ENCODE measurements around the gene CDON. TPM values are rescaled to one million over a fixed set of nuclear protein-coding genes. Genes with fewer than 3 reads are reported as not detected.

Gene CDON
- total RNA-seq, 2 donors from 2014 or later: 17.6 to 21.9 TPM

DNA sequence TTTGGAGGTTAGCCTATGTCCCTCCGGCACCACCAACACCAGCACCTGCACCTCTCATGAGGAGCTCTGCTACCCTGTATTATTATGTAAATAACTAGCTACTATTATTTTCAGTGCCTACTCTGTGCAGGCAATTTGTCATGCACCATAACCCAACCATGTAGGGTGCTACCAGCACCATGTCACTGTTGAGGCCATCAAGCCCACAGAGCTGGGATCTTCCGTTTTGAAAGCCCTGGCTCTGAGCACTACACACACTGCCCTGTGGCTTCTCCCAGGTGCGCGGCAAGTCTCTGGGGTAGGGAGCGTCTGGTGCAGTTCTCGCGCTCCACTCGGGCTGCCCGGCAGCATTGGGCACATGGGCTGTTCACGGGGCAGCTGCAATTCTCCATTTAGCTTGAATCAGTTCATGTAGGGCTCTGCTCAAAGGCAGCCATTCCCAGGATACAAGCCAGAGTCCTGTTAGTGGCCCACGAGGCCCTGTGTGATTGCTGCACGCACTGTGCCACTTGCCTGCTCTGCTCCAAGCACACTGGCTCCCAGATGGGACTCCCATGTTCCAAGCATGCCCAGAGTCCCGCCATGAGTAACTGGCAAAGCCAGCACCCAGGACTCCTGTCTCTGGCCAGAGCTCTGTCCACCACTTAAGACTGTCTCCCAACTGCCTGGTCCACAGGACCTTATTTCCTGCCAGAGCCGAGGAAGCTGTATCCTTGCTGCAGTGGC, 42.5 kb upstream of the CDON start:
- no peaks in the 10 kb centered on the region for H3K36me3 ChIP-seq
- no peak overlapping the region for H3K4me3 ChIP-seq
- DNase-seq (ENCODE audit: low spot score): no peak
- no peaks in the 10 kb centered on the region for H3K9me3 ChIP-seq
- no peak for TF ChIP-seq CTCF (IDR thresholded peaks at IDR 0.05)
- no peaks in the 10 kb centered on the region for H3K27me3 ChIP-seq
- H3K27ac ChIP-seq: no peak overlapping the region
- H3K4me1 ChIP-seq: peaks cover 0 to 26% of the 10 kb centered on the region in 2 donors

DNA sequence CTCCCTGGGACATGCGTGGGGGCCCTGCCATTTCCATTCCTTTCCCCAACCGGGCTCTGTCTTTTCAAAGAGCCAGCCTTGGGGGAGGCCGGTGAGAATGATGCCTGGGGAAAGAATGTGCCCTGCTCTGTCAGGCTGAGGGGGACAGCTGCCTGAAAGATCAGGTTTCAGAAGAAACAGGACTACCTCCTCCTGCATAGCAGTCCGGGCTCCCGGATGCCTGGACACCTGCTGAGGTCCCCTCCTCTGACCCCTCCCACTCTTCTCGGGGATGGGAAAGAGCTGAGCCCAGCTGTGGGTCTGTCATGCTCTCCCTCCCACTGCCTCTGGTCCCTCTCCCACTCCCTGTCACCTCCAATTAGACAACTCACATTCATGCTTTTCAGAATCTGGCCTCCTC, 41.8 kb upstream of the CDON start:
- Histone ChIP-seq H3K36me3 (no peaks in the 10 kb centered on the region), H3K4me3 (no peak overlapping the region), H3K27me3 (no peaks in the 10 kb centered on the region), H3K4me1 (peaks cover 0 to 19% of the 10 kb centered on the region in 2 donors), H3K9me3 (no peaks in the 10 kb centered on the region), H3K27ac (no peak overlapping the region)
- no peak for TF ChIP-seq CTCF (IDR thresholded peaks at IDR 0.05)
- no peak for DNase-seq (ENCODE audit: low spot score)

- H3K27ac ChIP-seq: no peak overlapping the region
- DNase-seq (ENCODE audit: low spot score): no peak
Observed at GRCh38 chr11:126103150-126103549, 40.5 kb upstream of the CDON start.

GRCh38 chr11:126102436-126102981, 39.8 kb upstream of the CDON start:
- Histone ChIP-seq H3K4me1 (peaks cover 0 to 19% of the 10 kb centered on the region in 2 donors), H3K4me3 (no peak overlapping the region), H3K9me3 (no peaks in the 10 kb centered on the region), H3K36me3 (no peaks in the 10 kb centered on the region), H3K27me3 (no peaks in the 10 kb centered on the region), H3K27ac (peak overlapping the region; percentile 9 to 26)
- TF ChIP-seq CTCF (IDR thresholded peaks at IDR 0.05): no peak
- no peak for DNase-seq (ENCODE audit: low spot score)

More at GRCh38 chr11:126103150-126103549, 40.5 kb upstream of the CDON start:
- Histone ChIP-seq H3K4me1 (peaks cover 0 to 19% of the 10 kb centered on the region in 2 donors), H3K27me3 (no peaks in the 10 kb centered on the region), H3K4me3 (no peak overlapping the region), H3K9me3 (no peaks in the 10 kb centered on the region), H3K36me3 (no peaks in the 10 kb centered on the region)
- no peak for TF ChIP-seq CTCF (IDR thresholded peaks at IDR 0.05)

DNA sequence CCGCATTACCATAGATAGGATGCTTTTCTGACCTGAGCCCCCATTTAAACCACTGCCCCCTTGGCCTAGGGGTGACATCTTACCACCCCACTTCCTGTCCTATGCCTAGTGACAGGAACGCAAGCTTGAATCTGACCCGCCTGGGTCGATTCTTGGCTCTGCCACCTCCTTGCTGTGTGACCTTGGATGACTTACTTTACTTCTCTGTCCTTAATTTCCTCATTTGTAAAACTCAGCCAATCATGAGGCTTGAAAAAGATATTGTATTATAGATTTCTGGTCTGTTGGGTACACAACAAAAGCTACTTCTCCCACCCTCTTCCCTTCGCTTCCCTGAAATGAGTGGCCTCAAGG, 39.2 kb upstream of the CDON start:
- TF ChIP-seq CTCF (IDR thresholded peaks at IDR 0.05): no peak
- no peaks in the 10 kb centered on the region for H3K27me3 ChIP-seq
- H3K4me3 ChIP-seq: no peak overlapping the region
- no peaks in the 10 kb centered on the region for H3K36me3 ChIP-seq
- peak overlapping the region in 1 of 2 donors; percentile 9 for H3K27ac ChIP-seq
- no peaks in the 10 kb centered on the region for H3K9me3 ChIP-seq
- H3K4me1 ChIP-seq: peaks cover 0 to 19% of the 10 kb centered on the region in 2 donors
- DNase-seq (ENCODE audit: low spot score): no peak

All from right atrium auricular region (tissue), 2 donors.